SKM-1 treated with dmso at 0.1 percent for 144 hours (cell line): Measurements from ENCODE around the gene SLC6A11.

Experiments
- DNase-seq: peaks from one replicate; lab custom pipeline; 2025; ENCODE audit not compliant: unreplicated experiment; lab: John Stamatoyannopoulos, UW

The SLC6A11 gene

GRCh38 chr3:10975695-10976234, 159.7 kb downstream of the SLC6A11 start:
- DNase-seq = no peak

- no peak for DNase-seq
Observed at GRCh38 chr3:10976770-10977169, 160.7 kb downstream of the SLC6A11 start.

- DNase-seq = no peak
Observed at GRCh38 chr3:10977892-10978510, 162.0 kb downstream of the SLC6A11 start.

GRCh38 chr3:10978956-10979355, 162.9 kb downstream of the SLC6A11 start:
- DNase-seq = no peak

- DNase-seq = no peak
Observed at GRCh38 chr3:10980312-10980711, 164.3 kb downstream of the SLC6A11 start.

- no peak for DNase-seq
Observed at GRCh38 chr3:10981031-10981430, 165.0 kb downstream of the SLC6A11 start.

- no peak for DNase-seq
Observed at GRCh38 chr3:10981961-10982360, 165.9 kb downstream of the SLC6A11 start.

- no peak for DNase-seq
Observed at GRCh38 chr3:10982782-10983181, 166.8 kb downstream of the SLC6A11 start.

- DNase-seq = no peak
Observed at GRCh38 chr3:10983219-10983916, 167.3 kb downstream of the SLC6A11 start.

- no peak for DNase-seq
Observed at GRCh38 chr3:10984371-10984896, 168.4 kb downstream of the SLC6A11 start.

GRCh38 chr3:10985181-10985580, 169.2 kb downstream of the SLC6A11 start:
- DNase-seq = no peak

GRCh38 chr3:10986592-10986991, 170.6 kb downstream of the SLC6A11 start:
- no peak for DNase-seq

GRCh38 chr3:10988001-10988665, 172.1 kb downstream of the SLC6A11 start:
- no peak for DNase-seq

GRCh38 chr3:10988991-10989484, 173.0 kb downstream of the SLC6A11 start:
- no peak for DNase-seq
